HepG2 (cell line): Measurements from ENCODE around the gene GLO1. TPM values are rescaled to one million over a fixed set of nuclear protein-coding genes. Genes with fewer than 3 reads are reported as not detected.

Experiments used
- AHR ChIP-seq: IDR thresholded peaks from 2 replicates; pipeline ENCODE4 v1.6.1; 2018; ENCODE audit warnings: missing genetic modification reagents, missing compliant biosample characterization
- BCL6 ChIP-seq: IDR thresholded peaks from 2 replicates; pipeline ENCODE4 v1.6.1; 2016; ENCODE audit warnings: missing genetic modification reagents, missing compliant biosample characterization
- CCDC6 ChIP-seq: sonication (generic); formaldehyde crosslinking; IDR thresholded peaks from 2 replicates; pipeline ENCODE4 v1.8.1; 2022; ENCODE audit warnings: mild to moderate bottlenecking, missing genetic modification reagents, moderate library complexity
- ETV6 ChIP-seq: sonication (generic); formaldehyde crosslinking; conservative IDR thresholded peaks from 2 replicates; pipeline ENCODE4 v1.4.0; 2020; ENCODE audit warnings: missing genetic modification reagents
- FOXO1 ChIP-seq: sonication (generic); formaldehyde crosslinking; IDR thresholded peaks from 2 replicates; pipeline ENCODE4 v1.4.0; 2020; ENCODE audit warnings: missing genetic modification reagents
- KLF15 ChIP-seq: sonication (generic); formaldehyde crosslinking; IDR thresholded peaks from 2 replicates; pipeline ENCODE4 v1.8.1; 2023; ENCODE audit warnings: borderline replicate concordance, mild to moderate bottlenecking, inconsistent platforms, missing genetic modification reagents, mixed read lengths
- MYC ChIP-seq: sonication (generic); formaldehyde crosslinking; IDR thresholded peaks from 2 replicates; pipeline ENCODE4 v1.9.0; 2021; ENCODE audit warnings: missing genetic modification reagents, borderline replicate concordance
- NBN ChIP-seq: fragments of 450-650 bp; conservative IDR thresholded peaks from 2 replicates; pipeline ENCODE4 v1.6.1; 2017
- RFX5 ChIP-seq: IDR thresholded peaks from 2 replicates; pipeline ENCODE4 v1.6.1; 2011; ENCODE audit warnings: low read depth, low read length, improper control_type of control experiment
- RXRB ChIP-seq: IDR thresholded peaks from 2 replicates; pipeline ENCODE4 v1.6.1; 2016; ENCODE audit warnings: borderline replicate concordance, missing genetic modification reagents, missing compliant biosample characterization
- SYNCRIP ChIP-seq: fragments of 200-400 bp; formaldehyde crosslinking; IDR thresholded peaks from 2 replicates; pipeline ENCODE4 v1.6.1; 2018; ENCODE audit warnings: mild to moderate bottlenecking, low read depth, low read length; ENCODE audit not compliant: insufficient read depth
- TBP ChIP-seq: sonication (generic); formaldehyde crosslinking; IDR thresholded peaks from 2 replicates; pipeline ENCODE4 v1.5.0; 2020; ENCODE audit warnings: missing genetic modification reagents
- TRIM24 ChIP-seq: sonication (generic); formaldehyde crosslinking; IDR thresholded peaks from 2 replicates; pipeline ENCODE4 v1.8.0; 2022; ENCODE audit warnings: mild to moderate bottlenecking, missing genetic modification reagents
- ZNF280B ChIP-seq: sonication (generic); formaldehyde crosslinking; IDR thresholded peaks from 2 replicates; pipeline ENCODE4 v1.5.0; 2020; ENCODE audit warnings: missing genetic modification reagents, mild to moderate bottlenecking, borderline replicate concordance
- ZNF337 ChIP-seq: sonication (generic); formaldehyde crosslinking; IDR thresholded peaks from 2 replicates; pipeline ENCODE4 v1.5.1; 2020; ENCODE audit warnings: missing genetic modification reagents, low read depth, mild to moderate bottlenecking, borderline replicate concordance
- polyA plus RNA-seq, 8 experiments: library from polyadenylated mRNA; depleted of rRNA in 3 of 8; stranded (reverse) in 7 of 8; unstranded in 1 of 8; fragments of >200 nt; fragmentation: Illumina TruSeq in 4 of 8; extraction: Trizol in 4 of 8; gene quantifications; 2 replicates each; pipeline versions ENCODE4 v1.2.1 to v1.2.3, GENCODE V29; 2011 to 2016; ENCODE audit warnings: low read depth in 4 of 8, missing spikeins in 1 of 8, mixed read lengths in 1 of 8; ENCODE audit not compliant: insufficient read depth in 1 of 8
- total RNA-seq, 5 experiments: library from RNA; depleted of rRNA; stranded (reverse); fragments of >200 nt; fragmentation: Illumina TruSeq; extraction: Trizol; gene quantifications; 2 replicates each; pipeline ENCODE4 v1.2.3, GENCODE V29; 2016; ENCODE audit warnings: low read depth in 1 of 5
- TF ChIP-seq, protein P1 (sequence below): sonication (generic); formaldehyde crosslinking; IDR thresholded peaks from 2 replicates; pipeline ENCODE4 v1.4.0; 2020; ENCODE audit warnings: missing genetic modification reagents, low read depth, mild to moderate bottlenecking, borderline replicate concordance
- TF ChIP-seq, protein P2 (sequence below): sonication (generic); formaldehyde crosslinking; IDR thresholded peaks from 2 replicates; pipeline ENCODE4 v1.5.1; 2020; ENCODE audit warnings: mild to moderate bottlenecking, missing genetic modification reagents
- TF ChIP-seq, protein P3 (sequence below): sonication (generic); formaldehyde crosslinking; IDR thresholded peaks from 2 replicates; pipeline ENCODE4 v1.4.0; 2020; ENCODE audit warnings: mild to moderate bottlenecking, low read depth, missing genetic modification reagents
- TF ChIP-seq, protein P4 (sequence below): sonication (generic); formaldehyde crosslinking; IDR thresholded peaks from 2 replicates; pipeline ENCODE4 v1.9.0; 2021; ENCODE audit warnings: missing genetic modification reagents, mild to moderate bottlenecking, borderline replicate concordance
- TF ChIP-seq, protein P5 (sequence below): sonication (generic); formaldehyde crosslinking; IDR thresholded peaks from 2 replicates; pipeline ENCODE4 v1.8.0; 2022; ENCODE audit warnings: mild to moderate bottlenecking, missing genetic modification reagents, borderline replicate concordance

Gene GLO1
- total and polyA plus RNA-seq, 2 of the 13 experiments (the other 11 are each of a cell fraction or from before 2014, with no cell fraction given) = 77.1 to 177 TPM

GRCh38 chr6:38702558-38703397, at the start of gene GLO1 (continued):
- TF ChIP-seq AHR = no peak
- peak; percentile 64; the same call in 1 of the 2 replicates for TF ChIP-seq MYC (CRISPR knock-in tag)
- TF ChIP-seq, protein P1, sequence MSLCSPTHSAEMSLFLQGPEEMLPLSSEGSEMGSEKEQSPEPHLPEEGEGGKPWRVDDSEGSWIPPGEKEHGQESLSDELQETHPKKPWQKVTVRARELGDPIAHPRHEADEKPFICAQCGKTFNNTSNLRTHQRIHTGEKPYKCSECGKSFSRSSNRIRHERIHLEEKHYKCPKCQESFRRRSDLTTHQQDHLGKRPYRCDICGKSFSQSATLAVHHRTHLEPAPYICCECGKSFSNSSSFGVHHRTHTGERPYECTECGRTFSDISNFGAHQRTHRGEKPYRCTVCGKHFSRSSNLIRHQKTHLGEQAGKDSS (CRISPR knock-in tag) = peak; percentile 57; the same call in 1 of the 2 replicates
- TF ChIP-seq FOXO1 (CRISPR knock-in tag) = peak; percentile 53
- peak; percentile 58; the same call in 1 of the 2 replicates for TF ChIP-seq RXRB
- TF ChIP-seq SYNCRIP = no peak
- TF ChIP-seq, protein P2, sequence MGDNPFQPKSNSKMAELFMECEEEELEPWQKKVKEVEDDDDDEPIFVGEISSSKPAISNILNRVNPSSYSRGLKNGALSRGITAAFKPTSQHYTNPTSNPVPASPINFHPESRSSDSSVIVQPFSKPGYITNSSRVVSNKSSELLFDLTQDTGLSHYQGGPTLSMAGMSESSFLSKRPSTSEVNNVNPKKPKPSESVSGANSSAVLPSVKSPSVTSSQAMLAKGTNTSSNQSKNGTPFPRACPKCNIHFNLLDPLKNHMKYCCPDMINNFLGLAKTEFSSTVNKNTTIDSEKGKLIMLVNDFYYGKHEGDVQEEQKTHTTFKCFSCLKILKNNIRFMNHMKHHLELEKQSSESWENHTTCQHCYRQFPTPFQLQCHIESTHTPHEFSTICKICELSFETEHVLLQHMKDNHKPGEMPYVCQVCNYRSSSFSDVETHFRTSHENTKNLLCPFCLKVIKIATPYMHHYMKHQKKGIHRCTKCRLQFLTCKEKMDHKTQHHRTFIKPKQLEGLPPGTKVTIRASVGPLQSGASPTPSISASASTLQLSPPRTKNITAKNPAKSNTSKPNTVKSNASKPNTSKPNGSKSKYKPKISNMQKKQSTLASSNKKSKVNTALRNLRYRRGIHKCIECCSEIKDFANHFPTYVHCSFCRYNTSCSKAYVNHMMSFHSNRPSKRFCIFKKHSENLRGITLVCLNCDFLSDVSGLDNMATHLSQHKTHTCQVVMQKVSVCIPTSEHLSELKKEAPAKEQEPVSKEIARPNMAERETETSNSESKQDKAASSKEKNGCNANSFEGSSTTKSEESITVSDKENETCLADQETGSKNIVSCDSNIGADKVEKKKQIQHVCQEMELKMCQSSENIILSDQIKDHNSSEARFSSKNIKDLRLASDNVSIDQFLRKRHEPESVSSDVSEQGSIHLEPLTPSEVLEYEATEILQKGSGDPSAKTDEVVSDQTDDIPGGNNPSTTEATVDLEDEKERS (CRISPR knock-in tag) = 0 out of 2 replicates have a peak, but pooled peaks have one; percentile 82
- TF ChIP-seq, protein P3, sequence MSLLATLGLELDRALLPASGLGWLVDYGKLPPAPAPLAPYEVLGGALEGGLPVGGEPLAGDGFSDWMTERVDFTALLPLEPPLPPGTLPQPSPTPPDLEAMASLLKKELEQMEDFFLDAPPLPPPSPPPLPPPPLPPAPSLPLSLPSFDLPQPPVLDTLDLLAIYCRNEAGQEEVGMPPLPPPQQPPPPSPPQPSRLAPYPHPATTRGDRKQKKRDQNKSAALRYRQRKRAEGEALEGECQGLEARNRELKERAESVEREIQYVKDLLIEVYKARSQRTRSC (CRISPR knock-in tag) = no peak
- no peak for TF ChIP-seq RFX5
- TF ChIP-seq, protein P4, sequence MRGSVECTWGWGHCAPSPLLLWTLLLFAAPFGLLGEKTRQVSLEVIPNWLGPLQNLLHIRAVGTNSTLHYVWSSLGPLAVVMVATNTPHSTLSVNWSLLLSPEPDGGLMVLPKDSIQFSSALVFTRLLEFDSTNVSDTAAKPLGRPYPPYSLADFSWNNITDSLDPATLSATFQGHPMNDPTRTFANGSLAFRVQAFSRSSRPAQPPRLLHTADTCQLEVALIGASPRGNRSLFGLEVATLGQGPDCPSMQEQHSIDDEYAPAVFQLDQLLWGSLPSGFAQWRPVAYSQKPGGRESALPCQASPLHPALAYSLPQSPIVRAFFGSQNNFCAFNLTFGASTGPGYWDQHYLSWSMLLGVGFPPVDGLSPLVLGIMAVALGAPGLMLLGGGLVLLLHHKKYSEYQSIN (CRISPR knock-in tag) = no peak
- peak; percentile 94; the same call in 1 of the 2 replicates for TF ChIP-seq ZNF280B (CRISPR knock-in tag)
- TF ChIP-seq BCL6 (CRISPR knock-in tag) = no peak
- TF ChIP-seq CCDC6 (CRISPR knock-in tag) = no peak
- TF ChIP-seq ZNF337 = no peak
- no peak for TF ChIP-seq KLF15 (CRISPR knock-in tag)
- TF ChIP-seq ETV6 (CRISPR knock-in tag) = no peak; the same call in 1 of the 2 replicates
- no peak for TF ChIP-seq TBP (CRISPR knock-in tag)
- no peak for TF ChIP-seq NBN
- TF ChIP-seq, protein P5, sequence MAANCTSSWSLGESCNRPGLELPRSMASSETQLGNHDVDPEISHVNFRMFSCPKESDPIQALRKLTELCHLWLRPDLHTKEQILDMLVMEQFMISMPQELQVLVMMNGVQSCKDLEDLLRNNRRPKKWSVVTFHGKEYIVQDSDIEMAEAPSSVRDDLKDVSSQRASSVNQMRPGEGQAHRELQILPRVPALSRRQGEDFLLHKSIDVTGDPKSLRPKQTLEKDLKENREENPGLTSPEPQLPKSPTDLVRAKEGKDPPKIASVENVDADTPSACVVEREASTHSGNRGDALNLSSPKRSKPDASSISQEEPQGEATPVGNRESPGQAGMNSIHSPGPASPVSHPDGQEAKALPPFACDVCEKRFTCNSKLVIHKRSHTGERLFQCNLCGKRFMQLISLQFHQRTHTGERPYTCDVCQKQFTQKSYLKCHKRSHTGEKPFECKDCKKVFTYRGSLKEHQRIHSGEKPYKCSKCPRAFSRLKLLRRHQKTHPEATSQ = no peak
- no peak for TF ChIP-seq TRIM24 (CRISPR knock-in tag)
